DND-41 (cell line): ENCODE data around the gene ALS2.

ENCODE experiments used
- ATAC-seq: fragments of 200-7000 bp; cut with Tn5 transposase; 3 replicates; pipeline ENCODE4 v1.9.1; 2021; ENCODE audit warnings: low read depth; ENCODE audit not compliant: insufficient read depth
- DNase-seq: peaks from one replicate; pipeline ENCODE4 v3.0.0-alpha.2; 2020
- H2AFZ ChIP-seq: 2 replicates; pipeline ENCODE4 v1.6.0; 2012; ENCODE audit warnings: low read depth, low read length
- H3K27ac ChIP-seq: 2 replicates; pipeline ENCODE4 v1.5.1; 2012; ENCODE audit warnings: low read length, inconsistent platforms
- H3K27me3 ChIP-seq: fragments of 200-600 bp; sonication (generic); 2 replicates; pipeline ENCODE4 v1.6.0; 2012; ENCODE audit warnings: low read length, mild to moderate bottlenecking, inconsistent platforms; ENCODE audit not compliant: insufficient read depth, poor library complexity
- H3K36me3 ChIP-seq: 2 replicates; pipeline ENCODE4 v1.5.1; 2012; ENCODE audit warnings: low read length, inconsistent platforms; ENCODE audit not compliant: insufficient read depth
- H3K4me1 ChIP-seq: 2 replicates; pipeline ENCODE4 v1.5.1; 2012; ENCODE audit warnings: mild to moderate bottlenecking, low read length; ENCODE audit not compliant: insufficient read depth
- H3K4me2 ChIP-seq: 2 replicates; pipeline ENCODE4 v1.6.0; 2012; ENCODE audit warnings: mild to moderate bottlenecking, moderate library complexity, low read length, inconsistent platforms; ENCODE audit not compliant: insufficient read depth
- H3K4me3 ChIP-seq, 2 experiments: fragments of 200-600 bp in 1 of 2; shearing (Covaris generic) in 1 of 2; 2 replicates each; pipeline ENCODE4 v1.5.1; 2012 to 2016; ENCODE audit warnings: inconsistent platforms in 2 of 2, low read length in 2 of 2, mild to moderate bottlenecking in 2 of 2, low read depth in 1 of 2, moderate library complexity in 1 of 2
- H3K79me2 ChIP-seq: 2 replicates; pipeline ENCODE4 v1.6.0; 2012; ENCODE audit warnings: low read length, inconsistent platforms; ENCODE audit not compliant: insufficient read depth
- H3K9ac ChIP-seq: 2 replicates; pipeline ENCODE4 v1.6.0; 2012; ENCODE audit warnings: low read depth, mild to moderate bottlenecking, inconsistent platforms, low read length, moderate library complexity
- H3K9me3 ChIP-seq: 2 replicates; pipeline ENCODE4 v1.5.1; 2012; ENCODE audit warnings: low read length, moderate library complexity, mild to moderate bottlenecking, inconsistent platforms; ENCODE audit not compliant: insufficient read depth, severe bottlenecking
- H4K20me1 ChIP-seq: 2 replicates; pipeline ENCODE4 v1.6.0; 2012; ENCODE audit warnings: low read length; ENCODE audit not compliant: insufficient read depth
- EZH2 ChIP-seq: IDR thresholded peaks from 3 replicates; pipeline ENCODE4 v1.6.1; 2012; ENCODE audit warnings: borderline replicate concordance, low read depth, mild to moderate bottlenecking, moderate library complexity, low read length, inconsistent platforms; ENCODE audit not compliant: severe bottlenecking
- TF ChIP-seq, protein P1 (sequence below): IDR thresholded peaks from 2 replicates; pipeline ENCODE4 v1.5.1; 2012; ENCODE audit warnings: borderline replicate concordance, low read length, moderate library complexity, mild to moderate bottlenecking; ENCODE audit not compliant: poor library complexity, severe bottlenecking; ENCODE audit errors: extremely low read depth

ALS2 gene

DNA sequence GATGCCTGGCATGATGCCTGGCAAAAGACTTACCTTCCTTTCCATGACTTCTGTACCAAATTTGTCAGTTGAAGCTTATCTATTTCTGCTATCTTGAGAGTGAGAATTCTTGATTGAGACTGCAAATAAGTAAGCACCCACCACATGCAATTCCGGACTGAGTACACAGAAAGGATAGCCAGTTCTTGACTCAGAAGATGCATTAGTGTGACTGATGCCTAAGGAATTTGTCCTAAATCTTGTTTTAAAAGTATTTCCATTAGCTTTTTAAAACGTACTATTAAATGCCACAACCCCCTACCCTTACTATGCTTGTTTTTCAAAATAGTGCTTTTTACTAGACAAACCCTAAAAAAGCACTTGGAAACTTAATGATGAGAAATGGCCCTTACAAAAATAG lies 82.8 kb downstream of the ALS2 start:
- H3K36me3 ChIP-seq = no peaks in the 10 kb centered on the region
- H3K27me3 ChIP-seq = no peaks in the 10 kb centered on the region
- H3K9ac ChIP-seq = no peak overlapping the region
- H3K27ac ChIP-seq = no peak overlapping the region
- no peaks in the 10 kb centered on the region for H3K79me2 ChIP-seq
- no peaks in the 10 kb centered on the region for H4K20me1 ChIP-seq
- no peak overlapping the region for H3K4me2 ChIP-seq
- H3K4me3 ChIP-seq = no peak overlapping the region
- ATAC-seq (no peak), DNase-seq (no peak)
- TF ChIP-seq, protein P1, sequence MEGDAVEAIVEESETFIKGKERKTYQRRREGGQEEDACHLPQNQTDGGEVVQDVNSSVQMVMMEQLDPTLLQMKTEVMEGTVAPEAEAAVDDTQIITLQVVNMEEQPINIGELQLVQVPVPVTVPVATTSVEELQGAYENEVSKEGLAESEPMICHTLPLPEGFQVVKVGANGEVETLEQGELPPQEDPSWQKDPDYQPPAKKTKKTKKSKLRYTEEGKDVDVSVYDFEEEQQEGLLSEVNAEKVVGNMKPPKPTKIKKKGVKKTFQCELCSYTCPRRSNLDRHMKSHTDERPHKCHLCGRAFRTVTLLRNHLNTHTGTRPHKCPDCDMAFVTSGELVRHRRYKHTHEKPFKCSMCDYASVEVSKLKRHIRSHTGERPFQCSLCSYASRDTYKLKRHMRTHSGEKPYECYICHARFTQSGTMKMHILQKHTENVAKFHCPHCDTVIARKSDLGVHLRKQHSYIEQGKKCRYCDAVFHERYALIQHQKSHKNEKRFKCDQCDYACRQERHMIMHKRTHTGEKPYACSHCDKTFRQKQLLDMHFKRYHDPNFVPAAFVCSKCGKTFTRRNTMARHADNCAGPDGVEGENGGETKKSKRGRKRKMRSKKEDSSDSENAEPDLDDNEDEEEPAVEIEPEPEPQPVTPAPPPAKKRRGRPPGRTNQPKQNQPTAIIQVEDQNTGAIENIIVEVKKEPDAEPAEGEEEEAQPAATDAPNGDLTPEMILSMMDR = no peak
- no peak for TF ChIP-seq EZH2
- H3K9me3 ChIP-seq = no peaks in the 10 kb centered on the region
- no peak overlapping the region for H2AFZ ChIP-seq
- no peaks in the 10 kb centered on the region for H3K4me1 ChIP-seq

DNA sequence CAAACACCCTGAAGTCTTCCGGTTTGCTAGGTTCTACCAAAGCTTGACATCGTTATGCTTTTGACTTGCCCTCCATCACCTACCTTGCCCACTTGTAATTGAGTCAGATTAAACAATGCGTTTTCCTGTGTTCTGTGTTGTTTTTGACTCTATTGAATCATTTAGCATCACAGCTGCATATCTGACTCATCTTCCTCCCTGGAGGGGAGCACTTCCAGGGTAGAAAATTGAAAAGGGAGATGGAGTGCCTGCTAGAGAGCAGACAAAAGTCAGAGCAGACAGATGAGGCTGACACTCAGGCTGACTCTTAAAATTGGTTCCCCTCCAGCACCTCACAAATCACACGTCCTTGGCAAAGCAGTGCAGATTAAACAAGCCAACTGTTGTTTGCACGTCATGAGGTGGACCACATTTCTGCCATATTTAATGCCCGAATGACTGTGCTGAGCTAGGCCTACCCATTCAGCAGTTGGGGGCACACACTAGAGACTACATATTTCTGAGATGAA lies 84.5 kb downstream of the ALS2 start:
- DNase-seq (no peak), ATAC-seq (no peak)
- H2AFZ ChIP-seq = no peak overlapping the region
- H4K20me1 ChIP-seq = no peaks in the 10 kb centered on the region
- H3K4me2 ChIP-seq = no peak overlapping the region
- no peaks in the 10 kb centered on the region for H3K79me2 ChIP-seq
- TF ChIP-seq, protein P1 = no peak
- TF ChIP-seq EZH2 = no peak
- H3K27ac ChIP-seq = no peak overlapping the region
- no peaks in the 10 kb centered on the region for H3K27me3 ChIP-seq
- H3K4me1 ChIP-seq = no peaks in the 10 kb centered on the region
- H3K4me3 ChIP-seq = no peak overlapping the region
- H3K9me3 ChIP-seq = no peaks in the 10 kb centered on the region
- no peaks in the 10 kb centered on the region for H3K36me3 ChIP-seq
- no peak overlapping the region for H3K9ac ChIP-seq

DNA sequence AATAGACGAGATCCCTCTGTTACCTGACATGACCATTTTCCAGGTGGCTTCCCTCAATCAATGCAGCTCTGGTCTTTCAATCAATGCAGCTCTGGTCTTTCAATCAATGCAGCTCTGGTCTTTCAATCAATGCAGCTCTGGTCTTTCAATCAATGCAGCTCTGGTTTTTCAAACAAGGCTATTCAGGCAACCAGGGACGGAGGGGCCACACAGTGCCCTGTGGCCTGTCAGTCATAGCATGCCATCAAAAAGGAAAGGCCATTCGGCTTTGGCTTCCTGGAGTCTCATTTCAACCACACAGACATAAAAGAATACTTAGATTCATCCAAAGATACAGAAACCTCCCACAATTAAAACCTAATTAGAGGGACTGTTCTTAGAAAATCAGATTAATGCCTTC lies 95.6 kb downstream of the ALS2 start:
- H3K4me3 ChIP-seq = no peak overlapping the region
- H3K36me3 ChIP-seq = no peaks in the 10 kb centered on the region
- no peaks in the 10 kb centered on the region for H4K20me1 ChIP-seq
- H3K4me2 ChIP-seq = no peak overlapping the region
- H3K9ac ChIP-seq = no peak overlapping the region
- TF ChIP-seq, protein P1 = no peak
- no peak for TF ChIP-seq EZH2
- ATAC-seq (no peak), DNase-seq (no peak)
- H3K4me1 ChIP-seq = no peaks in the 10 kb centered on the region
- H3K27ac ChIP-seq = no peak overlapping the region
- no peak overlapping the region for H2AFZ ChIP-seq
- no peaks in the 10 kb centered on the region for H3K9me3 ChIP-seq
- H3K27me3 ChIP-seq = peaks cover 14% of the 10 kb centered on the region
- H3K79me2 ChIP-seq = no peaks in the 10 kb centered on the region

DNA sequence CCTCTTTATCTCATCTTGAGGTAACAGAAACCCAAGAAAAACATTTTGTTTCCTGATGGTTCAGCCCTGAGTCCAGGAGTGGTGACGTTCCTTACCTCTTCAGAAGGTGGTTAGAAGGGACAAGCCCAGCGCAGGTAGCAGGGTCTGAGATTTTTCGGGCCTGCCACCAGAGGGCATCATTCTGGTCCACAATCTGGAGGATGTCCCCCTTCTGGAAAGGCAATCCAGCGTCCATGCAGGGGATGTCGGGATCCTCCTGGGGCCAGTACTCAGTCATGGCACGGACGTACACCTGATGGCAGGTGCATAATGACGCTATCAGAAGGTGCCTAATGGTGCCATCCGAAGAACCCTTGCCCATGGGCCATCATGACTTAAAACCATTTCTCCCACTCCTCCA lies 100.0 kb downstream of the ALS2 start:
- no peaks in the 10 kb centered on the region for H4K20me1 ChIP-seq
- peak; percentile 9 for DNase-seq

More for the DNA sequence above, 100.0 kb downstream of the ALS2 start:
- Histone ChIP-seq H3K36me3 (no peaks in the 10 kb centered on the region), H3K4me3 (no peak overlapping the region), H3K4me1 (no peaks in the 10 kb centered on the region), H3K27me3 (peaks cover 15% of the 10 kb centered on the region), H3K27ac (no peak overlapping the region), H2AFZ (no peak overlapping the region), H3K9ac (no peak overlapping the region), H3K79me2 (no peaks in the 10 kb centered on the region), H3K9me3 (no peaks in the 10 kb centered on the region), H3K4me2 (no peak overlapping the region)
- TF ChIP-seq, protein P1 = peak; percentile 55
- no peak for TF ChIP-seq EZH2
- ATAC-seq = peak; percentile 39; the same call in 1 of the 3 replicates
